ENCODE data around the gene IKZF1. TPM values are rescaled to one million over a fixed set of nuclear protein-coding genes. Genes with fewer than 3 reads are reported as not detected.

Gene IKZF1
- total RNA-seq, 4 donors from 2014 or later: 25.3 to 108 (median 31.7) TPM

DNA sequence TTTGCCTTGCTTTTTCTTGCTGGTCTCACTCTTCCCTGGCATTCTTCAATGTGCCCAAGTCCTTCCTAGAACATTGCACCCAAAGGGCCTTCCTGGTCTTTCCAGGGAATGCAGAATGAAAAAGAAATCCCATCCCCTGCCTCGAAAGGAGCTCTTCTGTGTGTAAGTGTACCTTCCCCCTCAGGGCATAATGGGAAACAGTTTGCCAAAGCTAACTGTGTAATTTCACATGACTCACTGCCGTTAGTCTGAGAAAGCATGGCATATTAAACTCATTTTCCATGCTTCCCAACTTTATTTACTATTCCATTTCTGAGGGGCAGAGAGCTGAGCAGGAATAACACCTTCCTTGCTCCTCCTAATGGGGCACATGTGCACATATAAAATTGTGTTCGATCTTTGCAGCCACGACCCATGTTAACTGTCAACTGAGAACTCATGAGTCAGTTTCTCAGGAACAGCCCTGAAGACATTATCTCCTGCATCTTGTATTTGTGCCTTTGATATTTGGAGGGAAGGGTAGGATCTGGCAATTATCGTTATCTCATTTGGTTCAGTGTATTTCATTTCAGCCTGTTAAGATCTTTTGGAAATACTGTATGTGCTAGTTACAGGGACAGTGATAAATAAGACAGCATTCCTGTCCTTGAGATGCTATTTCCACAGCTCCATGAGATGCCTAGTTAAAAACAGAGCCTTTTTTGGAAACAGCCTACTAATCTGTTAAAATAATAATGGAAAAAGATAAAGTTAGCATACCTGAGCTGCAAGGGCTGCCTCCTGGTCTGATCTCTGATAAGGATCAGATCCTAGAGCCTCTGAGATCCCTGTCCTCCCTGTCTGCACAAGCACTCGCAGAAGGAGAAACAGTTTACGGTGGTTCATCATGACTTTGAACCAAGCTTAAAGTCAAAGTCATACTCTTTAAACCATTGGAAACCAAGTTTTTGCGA, 42.3 kb downstream of the IKZF1 start:
- H3K36me3 ChIP-seq: no peaks in the 10 kb centered on the region
- TF ChIP-seq, protein P1, sequence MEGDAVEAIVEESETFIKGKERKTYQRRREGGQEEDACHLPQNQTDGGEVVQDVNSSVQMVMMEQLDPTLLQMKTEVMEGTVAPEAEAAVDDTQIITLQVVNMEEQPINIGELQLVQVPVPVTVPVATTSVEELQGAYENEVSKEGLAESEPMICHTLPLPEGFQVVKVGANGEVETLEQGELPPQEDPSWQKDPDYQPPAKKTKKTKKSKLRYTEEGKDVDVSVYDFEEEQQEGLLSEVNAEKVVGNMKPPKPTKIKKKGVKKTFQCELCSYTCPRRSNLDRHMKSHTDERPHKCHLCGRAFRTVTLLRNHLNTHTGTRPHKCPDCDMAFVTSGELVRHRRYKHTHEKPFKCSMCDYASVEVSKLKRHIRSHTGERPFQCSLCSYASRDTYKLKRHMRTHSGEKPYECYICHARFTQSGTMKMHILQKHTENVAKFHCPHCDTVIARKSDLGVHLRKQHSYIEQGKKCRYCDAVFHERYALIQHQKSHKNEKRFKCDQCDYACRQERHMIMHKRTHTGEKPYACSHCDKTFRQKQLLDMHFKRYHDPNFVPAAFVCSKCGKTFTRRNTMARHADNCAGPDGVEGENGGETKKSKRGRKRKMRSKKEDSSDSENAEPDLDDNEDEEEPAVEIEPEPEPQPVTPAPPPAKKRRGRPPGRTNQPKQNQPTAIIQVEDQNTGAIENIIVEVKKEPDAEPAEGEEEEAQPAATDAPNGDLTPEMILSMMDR (IDR thresholded peaks at IDR 0.05): no peak
- no peak for TF ChIP-seq POLR2A (IDR thresholded peaks at IDR 0.05)
- no peaks in the 10 kb centered on the region for H3K9me3 ChIP-seq
- H3K4me3 ChIP-seq: no peak overlapping the region
- H3K27ac ChIP-seq: peak overlapping the region; percentile 15 to 76 (median 70)
- H3K4me1 ChIP-seq: peaks cover 0 to 23% (median 4%) of the 10 kb centered on the region in 4 donors
- no peak for DNase-seq
- H3K27me3 ChIP-seq: no peaks in the 10 kb centered on the region

DNA sequence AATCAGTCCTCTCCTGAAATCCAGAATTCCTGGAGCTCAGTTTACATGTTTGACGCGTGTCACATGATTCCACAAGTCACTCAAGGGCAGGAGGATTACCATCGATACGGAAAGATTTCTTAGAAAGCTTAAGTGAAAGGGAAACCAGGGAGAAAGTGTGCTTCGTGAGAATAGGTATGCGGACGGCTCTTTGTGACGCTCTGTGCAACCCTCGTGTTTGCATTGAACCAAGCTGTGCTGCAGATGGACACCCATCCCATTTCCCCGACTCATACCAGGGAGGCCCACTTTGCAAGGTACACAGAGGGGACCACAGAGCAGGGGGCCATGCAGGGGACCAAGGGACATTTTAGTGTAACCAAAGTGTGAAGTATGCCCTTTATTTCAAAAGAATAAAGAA, 43.2 kb downstream of the IKZF1 start:
- Histone ChIP-seq H3K27ac (peak overlapping the region in 2 of 4 donors; percentile 66 to 76), H3K4me1 (peaks cover 0 to 19% (median 4%) of the 10 kb centered on the region in 4 donors), H3K9me3 (no peaks in the 10 kb centered on the region), H3K27me3 (no peaks in the 10 kb centered on the region), H3K36me3 (no peaks in the 10 kb centered on the region), H3K4me3 (no peak overlapping the region)
- DNase-seq: no peak
- TF ChIP-seq POLR2A (IDR thresholded peaks at IDR 0.05): no peak
- TF ChIP-seq, protein P1 (IDR thresholded peaks at IDR 0.05): no peak

DNA sequence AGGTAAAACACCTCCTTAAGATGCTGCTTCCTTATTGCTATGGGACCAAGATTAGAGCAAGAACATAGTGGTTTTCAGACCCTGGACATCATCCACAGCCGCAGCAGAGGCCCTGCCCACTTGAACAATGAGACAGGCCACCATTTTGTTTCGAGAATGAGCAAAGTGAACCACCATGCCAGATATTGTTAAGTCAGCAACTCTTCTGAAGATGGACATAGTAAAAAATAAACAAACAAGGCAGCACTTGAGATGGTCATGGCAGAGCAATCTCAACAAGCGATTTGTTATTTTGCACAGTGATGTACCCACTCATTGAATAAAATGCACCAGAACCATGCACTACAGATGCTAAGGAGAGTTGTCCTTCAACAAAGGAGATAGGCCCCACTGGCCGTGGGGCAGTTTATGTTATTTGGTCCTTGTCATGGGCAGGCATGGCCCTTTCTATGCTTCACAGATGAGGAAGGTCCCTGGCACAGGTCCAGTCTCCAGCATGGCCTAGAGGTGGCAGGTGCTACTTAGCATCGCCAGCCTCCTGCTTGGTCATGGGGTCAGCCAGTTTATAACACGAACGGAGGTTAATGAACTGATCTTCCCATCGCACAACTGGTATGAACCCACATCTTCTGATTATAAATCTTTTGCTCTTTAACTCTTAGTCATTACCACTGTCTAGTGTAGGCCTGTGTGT, 44.1 kb downstream of the IKZF1 start:
- H3K36me3 ChIP-seq: no peaks in the 10 kb centered on the region
- no peak for TF ChIP-seq POLR2A (IDR thresholded peaks at IDR 0.05)
- TF ChIP-seq, protein P1 (IDR thresholded peaks at IDR 0.05): no peak
- peaks cover 0 to 17% (median 4%) of the 10 kb centered on the region in 4 donors for H3K4me1 ChIP-seq
- H3K27ac ChIP-seq: peak overlapping the region in 2 of 4 donors; percentile 66 to 76
- no peaks in the 10 kb centered on the region for H3K27me3 ChIP-seq
- DNase-seq: no peak
- no peaks in the 10 kb centered on the region for H3K9me3 ChIP-seq
- no peak overlapping the region for H3K4me3 ChIP-seq

- TF ChIP-seq, protein P1 (IDR thresholded peaks at IDR 0.05): no peak
- TF ChIP-seq POLR2A (IDR thresholded peaks at IDR 0.05): no peak
- H3K27me3 ChIP-seq: no peaks in the 10 kb centered on the region
- H3K4me3 ChIP-seq: no peak overlapping the region
- H3K4me1 ChIP-seq: peaks cover 0 to 17% (median 4%) of the 10 kb centered on the region in 4 donors
- DNase-seq: no peak
- no peaks in the 10 kb centered on the region for H3K36me3 ChIP-seq
- H3K27ac ChIP-seq: peak overlapping the region; percentile 61 to 76 (median 70)
- H3K9me3 ChIP-seq: no peaks in the 10 kb centered on the region
Measured at GRCh38 chr7:50349399-50349798, 44.9 kb downstream of the IKZF1 start.

- Histone ChIP-seq H3K27ac (peak overlapping the region; percentile 61 to 76 (median 70)), H3K9me3 (no peaks in the 10 kb centered on the region), H3K4me3 (no peak overlapping the region), H3K27me3 (no peaks in the 10 kb centered on the region), H3K4me1 (peaks cover 0 to 17% (median 4%) of the 10 kb centered on the region in 4 donors), H3K36me3 (no peaks in the 10 kb centered on the region)
- TF ChIP-seq, protein P1 (IDR thresholded peaks at IDR 0.05): no peak
- TF ChIP-seq POLR2A (IDR thresholded peaks at IDR 0.05): no peak
- DNase-seq: peak in 2 of 3 donors; percentile 61 to 72
Measured at GRCh38 chr7:50349963-50350944, 45.7 kb downstream of the IKZF1 start.
